Measurements from ENCODE around the gene LRRC42.

Gene LRRC42

DNA sequence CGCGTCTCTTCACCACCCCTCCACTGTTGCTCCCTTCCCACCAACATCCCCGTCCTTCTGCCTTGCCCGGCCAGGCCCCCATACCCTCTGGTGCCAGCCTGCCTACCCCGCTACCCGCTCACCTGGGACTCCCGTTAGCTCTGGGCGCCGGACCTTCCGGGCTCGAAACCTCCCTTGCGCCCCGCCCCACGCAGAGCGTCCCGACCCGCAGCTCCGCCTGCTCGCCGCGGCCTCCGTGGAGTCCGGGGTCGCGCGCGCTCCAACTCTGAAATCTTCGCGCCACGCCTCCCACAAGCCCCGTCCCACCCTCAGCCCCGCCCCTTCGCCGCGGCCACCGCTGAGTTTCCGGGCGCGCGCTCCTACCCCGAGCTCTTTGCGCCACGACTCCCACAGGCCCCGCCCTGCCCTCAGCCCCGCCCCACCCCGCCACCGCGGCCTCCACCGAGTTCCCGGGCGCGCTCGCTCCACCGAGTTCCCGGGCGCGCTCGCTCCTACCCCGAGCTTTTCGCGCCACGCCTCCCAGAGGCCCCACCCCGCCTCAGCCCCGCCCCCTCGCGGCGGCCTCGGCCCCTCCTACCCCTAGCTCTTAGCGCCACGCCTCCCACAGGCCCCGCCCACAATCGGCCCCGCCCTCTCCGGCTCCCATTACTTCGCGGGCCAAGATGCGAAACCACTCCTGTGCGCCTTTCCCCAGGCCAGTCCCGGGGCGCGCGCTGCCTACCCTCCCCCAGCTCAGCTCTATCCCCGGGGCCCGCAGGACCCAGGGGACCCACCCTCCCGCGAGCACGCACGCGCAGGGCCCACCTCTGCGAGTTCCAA lies 508 bp upstream of the LRRC42 start, which contains the start of gene IFT25 (continued):
- TF ChIP-seq, protein P1, sequence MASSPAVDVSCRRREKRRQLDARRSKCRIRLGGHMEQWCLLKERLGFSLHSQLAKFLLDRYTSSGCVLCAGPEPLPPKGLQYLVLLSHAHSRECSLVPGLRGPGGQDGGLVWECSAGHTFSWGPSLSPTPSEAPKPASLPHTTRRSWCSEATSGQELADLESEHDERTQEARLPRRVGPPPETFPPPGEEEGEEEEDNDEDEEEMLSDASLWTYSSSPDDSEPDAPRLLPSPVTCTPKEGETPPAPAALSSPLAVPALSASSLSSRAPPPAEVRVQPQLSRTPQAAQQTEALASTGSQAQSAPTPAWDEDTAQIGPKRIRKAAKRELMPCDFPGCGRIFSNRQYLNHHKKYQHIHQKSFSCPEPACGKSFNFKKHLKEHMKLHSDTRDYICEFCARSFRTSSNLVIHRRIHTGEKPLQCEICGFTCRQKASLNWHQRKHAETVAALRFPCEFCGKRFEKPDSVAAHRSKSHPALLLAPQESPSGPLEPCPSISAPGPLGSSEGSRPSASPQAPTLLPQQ (tag by site-specific recombination; IDR thresholded peaks at IDR 0.05): peak; percentile 94
- TF ChIP-seq ZNF404 (tag by site-specific recombination; IDR thresholded peaks at IDR 0.05): no peak
- TF ChIP-seq ZNF433 (tag by site-specific recombination; IDR thresholded peaks at IDR 0.05; ENCODE audit: low read depth): no peak
- TF ChIP-seq ZSCAN16 (tag by site-specific recombination; IDR thresholded peaks at IDR 0.05): no peak
- peak; percentile 92 for TF ChIP-seq KLF16 (tag by site-specific recombination; IDR thresholded peaks at IDR 0.05)
- no peak for TF ChIP-seq ZNF16 (tag by site-specific recombination; IDR thresholded peaks at IDR 0.05; ENCODE audit: low read depth)
- 0 out of 2 replicates have a peak, but pooled peaks have one; percentile 18 for TF ChIP-seq ZNF561 (tag by site-specific recombination; IDR thresholded peaks at IDR 0.05; ENCODE audit: borderline replicate concordance)
- peak; percentile 77; the same call in 1 of the 2 replicates for TF ChIP-seq ZNF610 (tag by site-specific recombination; IDR thresholded peaks at IDR 0.05; ENCODE audit: borderline replicate concordance)
- TF ChIP-seq, protein P2, sequence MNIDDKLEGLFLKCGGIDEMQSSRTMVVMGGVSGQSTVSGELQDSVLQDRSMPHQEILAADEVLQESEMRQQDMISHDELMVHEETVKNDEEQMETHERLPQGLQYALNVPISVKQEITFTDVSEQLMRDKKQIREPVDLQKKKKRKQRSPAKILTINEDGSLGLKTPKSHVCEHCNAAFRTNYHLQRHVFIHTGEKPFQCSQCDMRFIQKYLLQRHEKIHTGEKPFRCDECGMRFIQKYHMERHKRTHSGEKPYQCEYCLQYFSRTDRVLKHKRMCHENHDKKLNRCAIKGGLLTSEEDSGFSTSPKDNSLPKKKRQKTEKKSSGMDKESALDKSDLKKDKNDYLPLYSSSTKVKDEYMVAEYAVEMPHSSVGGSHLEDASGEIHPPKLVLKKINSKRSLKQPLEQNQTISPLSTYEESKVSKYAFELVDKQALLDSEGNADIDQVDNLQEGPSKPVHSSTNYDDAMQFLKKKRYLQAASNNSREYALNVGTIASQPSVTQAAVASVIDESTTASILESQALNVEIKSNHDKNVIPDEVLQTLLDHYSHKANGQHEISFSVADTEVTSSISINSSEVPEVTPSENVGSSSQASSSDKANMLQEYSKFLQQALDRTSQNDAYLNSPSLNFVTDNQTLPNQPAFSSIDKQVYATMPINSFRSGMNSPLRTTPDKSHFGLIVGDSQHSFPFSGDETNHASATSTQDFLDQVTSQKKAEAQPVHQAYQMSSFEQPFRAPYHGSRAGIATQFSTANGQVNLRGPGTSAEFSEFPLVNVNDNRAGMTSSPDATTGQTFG (tag by site-specific recombination; IDR thresholded peaks at IDR 0.05; ENCODE audit: borderline replicate concordance): no peak
- peak; percentile 70 for TF ChIP-seq ZBTB48 (tag by site-specific recombination; IDR thresholded peaks at IDR 0.05)
- TF ChIP-seq SCRT2 (tag by site-specific recombination; IDR thresholded peaks at IDR 0.05): peak; percentile 79
- TF ChIP-seq ZNF792 (tag by site-specific recombination; IDR thresholded peaks at IDR 0.05): peak; percentile 88
- peak; percentile 89 for TF ChIP-seq ZIC2 (tag by site-specific recombination; IDR thresholded peaks at IDR 0.05)
- TF ChIP-seq ZNF501 (tag by site-specific recombination; IDR thresholded peaks at IDR 0.05): peak; percentile 92
- TF ChIP-seq ZNF549 (tag by site-specific recombination; IDR thresholded peaks at IDR 0.05): no peak
- TF ChIP-seq, protein P3, sequence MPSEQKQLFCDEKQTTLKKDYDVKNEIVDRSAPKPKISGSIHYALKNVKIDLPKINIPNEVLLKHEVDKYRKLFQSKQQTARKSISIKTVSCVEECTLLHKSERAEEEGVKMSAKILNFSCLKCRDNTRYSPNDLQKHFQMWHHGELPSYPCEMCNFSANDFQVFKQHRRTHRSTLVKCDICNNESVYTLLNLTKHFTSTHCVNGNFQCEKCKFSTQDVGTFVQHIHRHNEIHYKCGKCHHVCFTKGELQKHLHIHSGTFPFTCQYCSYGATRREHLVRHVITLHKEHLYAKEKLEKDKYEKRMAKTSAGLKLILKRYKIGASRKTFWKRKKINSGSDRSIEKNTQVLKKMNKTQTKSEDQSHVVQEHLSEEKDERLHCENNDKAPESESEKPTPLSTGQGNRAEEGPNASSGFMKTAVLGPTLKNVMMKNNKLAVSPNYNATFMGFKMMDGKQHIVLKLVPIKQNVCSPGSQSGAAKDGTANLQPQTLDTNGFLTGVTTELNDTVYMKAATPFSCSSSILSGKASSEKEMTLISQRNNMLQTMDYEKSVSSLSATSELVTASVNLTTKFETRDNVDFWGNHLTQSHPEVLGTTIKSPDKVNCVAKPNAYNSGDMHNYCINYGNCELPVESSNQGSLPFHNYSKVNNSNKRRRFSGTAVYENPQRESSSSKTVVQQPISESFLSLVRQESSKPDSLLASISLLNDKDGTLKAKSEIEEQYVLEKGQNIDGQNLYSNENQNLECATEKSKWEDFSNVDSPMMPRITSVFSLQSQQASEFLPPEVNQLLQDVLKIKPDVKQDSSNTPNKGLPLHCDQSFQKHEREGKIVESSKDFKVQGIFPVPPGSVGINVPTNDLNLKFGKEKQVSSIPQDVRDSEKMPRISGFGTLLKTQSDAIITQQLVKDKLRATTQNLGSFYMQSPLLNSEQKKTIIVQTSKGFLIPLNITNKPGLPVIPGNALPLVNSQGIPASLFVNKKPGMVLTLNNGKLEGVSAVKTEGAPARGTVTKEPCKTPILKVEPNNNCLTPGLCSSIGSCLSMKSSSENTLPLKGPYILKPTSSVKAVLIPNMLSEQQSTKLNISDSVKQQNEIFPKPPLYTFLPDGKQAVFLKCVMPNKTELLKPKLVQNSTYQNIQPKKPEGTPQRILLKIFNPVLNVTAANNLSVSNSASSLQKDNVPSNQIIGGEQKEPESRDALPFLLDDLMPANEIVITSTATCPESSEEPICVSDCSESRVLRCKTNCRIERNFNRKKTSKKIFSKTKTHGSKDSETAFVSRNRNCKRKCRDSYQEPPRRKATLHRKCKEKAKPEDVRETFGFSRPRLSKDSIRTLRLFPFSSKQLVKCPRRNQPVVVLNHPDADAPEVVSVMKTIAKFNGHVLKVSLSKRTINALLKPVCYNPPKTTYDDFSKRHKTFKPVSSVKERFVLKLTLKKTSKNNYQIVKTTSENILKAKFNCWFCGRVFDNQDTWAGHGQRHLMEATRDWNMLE (tag by site-specific recombination; conservative IDR thresholded peaks at IDR 0.05; ENCODE audit: low read depth): no peak
- TF ChIP-seq ZNF510 (tag by site-specific recombination; IDR thresholded peaks at IDR 0.05; ENCODE audit: insufficient replicate concordance): no peak
- TF ChIP-seq ZBTB20 (tag by site-specific recombination; IDR thresholded peaks at IDR 0.05): peak; percentile 79
- peak; percentile 92 for TF ChIP-seq ZBTB7A (tag by site-specific recombination; IDR thresholded peaks at IDR 0.05; ENCODE audit: low read depth)
- peak; percentile 60 for TF ChIP-seq ZNF10 (tag by site-specific recombination; IDR thresholded peaks at IDR 0.05)
- TF ChIP-seq ZNF19 (tag by site-specific recombination; IDR thresholded peaks at IDR 0.05; ENCODE audit: low read depth): no peak
- no peak; the same call in 1 of the 2 replicates for TF ChIP-seq FEZF1 (tag by site-specific recombination; IDR thresholded peaks at IDR 0.05)
- TF ChIP-seq ZBTB1 (tag by site-specific recombination; IDR thresholded peaks at IDR 0.05): peak; percentile 82; the same call in 1 of the 2 replicates
- TF ChIP-seq ZNF274 (IDR thresholded peaks at IDR 0.05; ENCODE audit: low read length): no peak
- no peak for TF ChIP-seq ZNF274 (tag by site-specific recombination; IDR thresholded peaks at IDR 0.05; ENCODE audit: borderline replicate concordance)
- TF ChIP-seq, protein P4, sequence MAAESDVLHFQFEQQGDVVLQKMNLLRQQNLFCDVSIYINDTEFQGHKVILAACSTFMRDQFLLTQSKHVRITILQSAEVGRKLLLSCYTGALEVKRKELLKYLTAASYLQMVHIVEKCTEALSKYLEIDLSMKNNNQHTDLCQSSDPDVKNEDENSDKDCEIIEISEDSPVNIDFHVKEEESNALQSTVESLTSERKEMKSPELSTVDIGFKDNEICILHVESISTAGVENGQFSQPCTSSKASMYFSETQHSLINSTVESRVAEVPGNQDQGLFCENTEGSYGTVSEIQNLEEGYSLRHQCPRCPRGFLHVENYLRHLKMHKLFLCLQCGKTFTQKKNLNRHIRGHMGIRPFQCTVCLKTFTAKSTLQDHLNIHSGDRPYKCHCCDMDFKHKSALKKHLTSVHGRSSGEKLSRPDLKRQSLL (tag by site-specific recombination; IDR thresholded peaks at IDR 0.05): no peak
- TF ChIP-seq, protein P5, sequence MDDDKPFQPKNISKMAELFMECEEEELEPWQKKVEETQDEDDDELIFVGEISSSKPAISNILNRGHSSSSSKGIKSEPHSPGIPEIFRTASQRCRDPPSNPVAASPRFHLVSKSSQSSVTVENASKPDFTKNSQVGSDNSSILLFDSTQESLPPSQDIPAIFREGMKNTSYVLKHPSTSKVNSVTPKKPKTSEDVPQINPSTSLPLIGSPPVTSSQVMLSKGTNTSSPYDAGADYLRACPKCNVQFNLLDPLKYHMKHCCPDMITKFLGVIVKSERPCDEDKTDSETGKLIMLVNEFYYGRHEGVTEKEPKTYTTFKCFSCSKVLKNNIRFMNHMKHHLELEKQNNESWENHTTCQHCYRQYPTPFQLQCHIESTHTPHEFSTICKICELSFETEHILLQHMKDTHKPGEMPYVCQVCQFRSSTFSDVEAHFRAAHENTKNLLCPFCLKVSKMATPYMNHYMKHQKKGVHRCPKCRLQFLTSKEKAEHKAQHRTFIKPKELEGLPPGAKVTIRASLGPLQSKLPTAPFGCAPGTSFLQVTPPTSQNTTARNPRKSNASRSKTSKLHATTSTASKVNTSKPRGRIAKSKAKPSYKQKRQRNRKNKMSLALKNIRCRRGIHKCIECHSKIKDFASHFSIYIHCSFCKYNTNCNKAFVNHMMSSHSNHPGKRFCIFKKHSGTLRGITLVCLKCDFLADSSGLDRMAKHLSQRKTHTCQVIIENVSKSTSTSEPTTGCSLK (tag by site-specific recombination; IDR thresholded peaks at IDR 0.05): no peak
